ENCODE data around the gene TOR2A. TPM values are rescaled to one million over a fixed set of nuclear protein-coding genes. Genes with fewer than 3 reads are reported as not detected.

Gene TOR2A
- total and polyA plus RNA-seq, 4 donors: 5.1 to 14.6 (median 11.8) TPM

DNA sequence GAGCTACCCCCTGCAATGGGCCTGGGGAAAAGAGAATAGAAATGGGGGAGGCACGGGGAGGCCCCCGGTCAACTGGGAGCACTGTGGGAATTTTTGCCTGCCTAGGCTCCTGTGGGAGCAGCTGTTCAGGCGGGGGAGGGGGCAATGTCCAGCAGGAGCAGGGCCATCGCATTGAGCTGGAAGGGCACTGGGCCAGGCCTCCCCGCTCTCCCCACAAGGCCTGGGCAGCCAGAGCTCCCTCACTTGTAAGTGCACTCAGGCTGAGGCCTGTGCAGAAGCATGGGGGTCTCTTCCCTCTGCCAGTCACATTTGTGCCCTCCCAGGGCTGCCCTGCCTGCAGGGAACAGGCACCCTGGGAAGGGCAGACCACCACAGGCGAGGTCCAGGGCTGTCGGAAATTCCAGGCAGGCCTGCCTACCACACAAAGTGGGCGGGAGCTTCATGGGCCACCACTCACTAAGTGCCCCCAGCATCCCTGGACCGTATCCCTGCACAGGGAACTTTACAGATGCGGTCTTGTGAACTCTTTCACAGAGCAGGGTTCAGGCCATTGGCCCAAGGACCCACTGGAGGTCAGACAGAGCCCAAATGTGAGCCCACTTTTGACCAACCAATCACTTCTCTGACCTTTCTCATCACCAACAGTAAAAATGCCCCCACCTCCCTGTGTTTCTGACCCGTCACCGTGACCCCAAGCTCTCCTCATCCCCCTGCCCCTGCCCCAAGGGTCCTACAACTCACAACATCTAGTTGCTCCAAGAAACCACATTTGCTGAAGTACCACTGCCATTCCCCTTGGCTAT, 29.3 kb downstream of the TOR2A start (continued):
- TF ChIP-seq, protein P1, sequence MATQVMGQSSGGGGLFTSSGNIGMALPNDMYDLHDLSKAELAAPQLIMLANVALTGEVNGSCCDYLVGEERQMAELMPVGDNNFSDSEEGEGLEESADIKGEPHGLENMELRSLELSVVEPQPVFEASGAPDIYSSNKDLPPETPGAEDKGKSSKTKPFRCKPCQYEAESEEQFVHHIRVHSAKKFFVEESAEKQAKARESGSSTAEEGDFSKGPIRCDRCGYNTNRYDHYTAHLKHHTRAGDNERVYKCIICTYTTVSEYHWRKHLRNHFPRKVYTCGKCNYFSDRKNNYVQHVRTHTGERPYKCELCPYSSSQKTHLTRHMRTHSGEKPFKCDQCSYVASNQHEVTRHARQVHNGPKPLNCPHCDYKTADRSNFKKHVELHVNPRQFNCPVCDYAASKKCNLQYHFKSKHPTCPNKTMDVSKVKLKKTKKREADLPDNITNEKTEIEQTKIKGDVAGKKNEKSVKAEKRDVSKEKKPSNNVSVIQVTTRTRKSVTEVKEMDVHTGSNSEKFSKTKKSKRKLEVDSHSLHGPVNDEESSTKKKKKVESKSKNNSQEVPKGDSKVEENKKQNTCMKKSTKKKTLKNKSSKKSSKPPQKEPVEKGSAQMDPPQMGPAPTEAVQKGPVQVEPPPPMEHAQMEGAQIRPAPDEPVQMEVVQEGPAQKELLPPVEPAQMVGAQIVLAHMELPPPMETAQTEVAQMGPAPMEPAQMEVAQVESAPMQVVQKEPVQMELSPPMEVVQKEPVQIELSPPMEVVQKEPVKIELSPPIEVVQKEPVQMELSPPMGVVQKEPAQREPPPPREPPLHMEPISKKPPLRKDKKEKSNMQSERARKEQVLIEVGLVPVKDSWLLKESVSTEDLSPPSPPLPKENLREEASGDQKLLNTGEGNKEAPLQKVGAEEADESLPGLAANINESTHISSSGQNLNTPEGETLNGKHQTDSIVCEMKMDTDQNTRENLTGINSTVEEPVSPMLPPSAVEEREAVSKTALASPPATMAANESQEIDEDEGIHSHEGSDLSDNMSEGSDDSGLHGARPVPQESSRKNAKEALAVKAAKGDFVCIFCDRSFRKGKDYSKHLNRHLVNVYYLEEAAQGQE (IDR thresholded peaks at IDR 0.05): no peak
- no peak for TF ChIP-seq FOXA2 (IDR thresholded peaks at IDR 0.05)
- TF ChIP-seq FOXA1 (IDR thresholded peaks at IDR 0.05): no peak

DNA sequence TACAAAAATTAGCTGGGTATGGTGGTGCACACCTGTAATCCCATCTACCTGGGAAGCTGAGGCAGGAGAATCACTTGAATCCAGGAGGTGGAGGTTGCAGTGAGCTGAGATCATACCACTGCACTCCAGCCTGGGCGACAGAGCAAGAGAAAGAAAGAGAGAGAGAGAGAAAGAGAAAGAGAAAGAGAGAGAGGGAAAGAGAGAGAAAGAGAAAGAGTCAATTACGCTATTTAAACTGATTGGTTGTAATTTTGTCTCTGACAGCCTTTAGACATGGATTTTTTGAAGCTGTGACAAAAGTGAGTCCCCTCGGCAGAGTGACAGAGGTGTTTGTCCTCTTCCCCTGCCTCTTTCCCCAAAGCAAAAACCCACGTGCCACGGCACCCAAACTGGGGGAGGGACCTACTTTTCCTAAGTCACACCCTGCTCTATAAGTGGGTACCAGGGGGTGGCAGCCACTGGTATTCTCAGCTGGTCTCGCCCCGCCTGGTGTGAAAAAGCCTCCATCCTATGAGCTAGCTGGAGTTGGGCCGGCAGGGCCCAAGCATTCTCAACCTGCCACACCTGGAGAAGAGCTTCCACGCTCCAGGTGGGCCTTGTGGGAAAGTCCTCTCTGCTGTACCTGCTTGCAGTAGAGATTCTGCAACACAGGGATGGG, 31.7 kb downstream of the TOR2A start:
- no peaks in the 10 kb centered on the region for H3K27me3 ChIP-seq (ENCODE audit: control insufficient read depth in 4 of 4, insufficient read depth in 4 of 4, low read length in 3 of 4)
- no peak for DNase-seq (ENCODE audit: low spot score)
- no peak for TF ChIP-seq RXRA (IDR thresholded peaks at IDR 0.05)
- 81% methylated on average over 9 of the region's 9 CpGs for WGBS
- no peak overlapping the region for H3K9ac ChIP-seq (ENCODE audit: low read depth in 1 of 2, low read length in 2 of 2)
- H3K4me3 ChIP-seq (ENCODE audit: low read depth in 1 of 3, low read length in 3 of 3): no peak overlapping the region
- H3K27ac ChIP-seq (ENCODE audit: low read depth in 1 of 2, low read length in 2 of 2): no peak overlapping the region
- peaks cover 2 to 6% (median 3%) of the 10 kb centered on the region in 4 donors for H3K4me1 ChIP-seq (ENCODE audit: control insufficient read depth in 4 of 4, insufficient read depth in 4 of 4, low read length in 3 of 4)
- H3K9me3 ChIP-seq (ENCODE audit: control insufficient read depth in 4 of 4, low read length in 3 of 4): no peaks in the 10 kb centered on the region
- H3K36me3 ChIP-seq (ENCODE audit: control insufficient read depth in 4 of 4, insufficient read depth in 3 of 4, low read depth in 1 of 4, low read length in 3 of 4): no peaks in the 10 kb centered on the region

DNA sequence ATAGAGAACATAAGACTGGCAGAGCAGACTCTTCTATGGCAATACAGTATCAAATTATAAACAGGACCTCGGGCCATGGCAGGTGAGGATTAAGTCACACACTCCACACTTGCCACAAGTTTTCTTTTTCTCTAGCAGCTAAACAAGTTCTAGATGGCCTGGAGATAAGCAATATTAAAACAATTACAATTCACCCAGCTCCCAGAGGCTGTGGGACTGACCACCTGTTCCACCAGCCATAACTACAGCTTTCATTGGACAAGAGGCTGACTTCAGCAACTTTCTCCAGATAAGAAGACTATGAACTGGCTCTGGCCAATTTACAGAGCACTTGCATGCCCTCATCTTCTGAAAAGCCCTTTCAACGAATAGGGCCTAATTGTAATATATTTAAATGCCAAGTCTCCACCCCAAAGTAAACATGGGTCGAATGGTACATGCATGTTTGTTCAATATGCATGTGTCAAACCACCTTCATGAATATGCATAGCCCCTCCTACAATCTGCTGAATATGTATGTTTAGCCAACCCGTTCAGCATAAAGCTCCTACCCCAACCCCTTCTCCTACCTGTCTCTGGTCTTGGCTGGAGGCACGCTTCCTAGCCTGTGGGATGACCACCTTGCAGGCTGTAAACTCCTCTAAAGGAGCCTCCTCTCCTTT, 34.4 kb downstream of the TOR2A start:
- no peak for DNase-seq (ENCODE audit: low spot score)
- TF ChIP-seq NR2F2 (IDR thresholded peaks at IDR 0.05): no peak
- no peak for TF ChIP-seq FOXA2 (IDR thresholded peaks at IDR 0.05)
- TF ChIP-seq, protein P1 (IDR thresholded peaks at IDR 0.05): no peak
- no peak for TF ChIP-seq FOXA1 (IDR thresholded peaks at IDR 0.05)
- TF ChIP-seq YY1 (IDR thresholded peaks at IDR 0.05): no peak
- TF ChIP-seq TAF1 (conservative IDR thresholded peaks at IDR 0.05): no peak
- TF ChIP-seq, protein P2, sequence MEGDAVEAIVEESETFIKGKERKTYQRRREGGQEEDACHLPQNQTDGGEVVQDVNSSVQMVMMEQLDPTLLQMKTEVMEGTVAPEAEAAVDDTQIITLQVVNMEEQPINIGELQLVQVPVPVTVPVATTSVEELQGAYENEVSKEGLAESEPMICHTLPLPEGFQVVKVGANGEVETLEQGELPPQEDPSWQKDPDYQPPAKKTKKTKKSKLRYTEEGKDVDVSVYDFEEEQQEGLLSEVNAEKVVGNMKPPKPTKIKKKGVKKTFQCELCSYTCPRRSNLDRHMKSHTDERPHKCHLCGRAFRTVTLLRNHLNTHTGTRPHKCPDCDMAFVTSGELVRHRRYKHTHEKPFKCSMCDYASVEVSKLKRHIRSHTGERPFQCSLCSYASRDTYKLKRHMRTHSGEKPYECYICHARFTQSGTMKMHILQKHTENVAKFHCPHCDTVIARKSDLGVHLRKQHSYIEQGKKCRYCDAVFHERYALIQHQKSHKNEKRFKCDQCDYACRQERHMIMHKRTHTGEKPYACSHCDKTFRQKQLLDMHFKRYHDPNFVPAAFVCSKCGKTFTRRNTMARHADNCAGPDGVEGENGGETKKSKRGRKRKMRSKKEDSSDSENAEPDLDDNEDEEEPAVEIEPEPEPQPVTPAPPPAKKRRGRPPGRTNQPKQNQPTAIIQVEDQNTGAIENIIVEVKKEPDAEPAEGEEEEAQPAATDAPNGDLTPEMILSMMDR (IDR thresholded peaks at IDR 0.05; ENCODE audit: low read depth, low read length, missing input control): no peak
- TF ChIP-seq, protein P3, sequence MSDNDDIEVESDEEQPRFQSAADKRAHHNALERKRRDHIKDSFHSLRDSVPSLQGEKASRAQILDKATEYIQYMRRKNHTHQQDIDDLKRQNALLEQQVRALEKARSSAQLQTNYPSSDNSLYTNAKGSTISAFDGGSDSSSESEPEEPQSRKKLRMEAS (IDR thresholded peaks at IDR 0.05): no peak
- TF ChIP-seq HNF4A (conservative IDR thresholded peaks at IDR 0.05): no peak
- TF ChIP-seq, protein P4, sequence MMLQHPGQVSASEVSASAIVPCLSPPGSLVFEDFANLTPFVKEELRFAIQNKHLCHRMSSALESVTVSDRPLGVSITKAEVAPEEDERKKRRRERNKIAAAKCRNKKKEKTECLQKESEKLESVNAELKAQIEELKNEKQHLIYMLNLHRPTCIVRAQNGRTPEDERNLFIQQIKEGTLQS (IDR thresholded peaks at IDR 0.05): no peak
- no peak for TF ChIP-seq GABPA (IDR thresholded peaks at IDR 0.05 in 1 of 2, conservative IDR thresholded peaks at IDR 0.05 in 1 of 2)
- TF ChIP-seq JUND (IDR thresholded peaks at IDR 0.05): no peak
- TF ChIP-seq RXRA (IDR thresholded peaks at IDR 0.05): no peak
- TF ChIP-seq, protein P5, sequence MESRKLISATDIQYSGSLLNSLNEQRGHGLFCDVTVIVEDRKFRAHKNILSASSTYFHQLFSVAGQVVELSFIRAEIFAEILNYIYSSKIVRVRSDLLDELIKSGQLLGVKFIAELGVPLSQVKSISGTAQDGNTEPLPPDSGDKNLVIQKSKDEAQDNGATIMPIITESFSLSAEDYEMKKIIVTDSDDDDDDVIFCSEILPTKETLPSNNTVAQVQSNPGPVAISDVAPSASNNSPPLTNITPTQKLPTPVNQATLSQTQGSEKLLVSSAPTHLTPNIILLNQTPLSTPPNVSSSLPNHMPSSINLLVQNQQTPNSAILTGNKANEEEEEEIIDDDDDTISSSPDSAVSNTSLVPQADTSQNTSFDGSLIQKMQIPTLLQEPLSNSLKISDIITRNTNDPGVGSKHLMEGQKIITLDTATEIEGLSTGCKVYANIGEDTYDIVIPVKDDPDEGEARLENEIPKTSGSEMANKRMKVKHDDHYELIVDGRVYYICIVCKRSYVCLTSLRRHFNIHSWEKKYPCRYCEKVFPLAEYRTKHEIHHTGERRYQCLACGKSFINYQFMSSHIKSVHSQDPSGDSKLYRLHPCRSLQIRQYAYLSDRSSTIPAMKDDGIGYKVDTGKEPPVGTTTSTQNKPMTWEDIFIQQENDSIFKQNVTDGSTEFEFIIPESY (IDR thresholded peaks at IDR 0.05): no peak
- Histone ChIP-seq H3K9me3 (ENCODE audit: control insufficient read depth in 4 of 4, low read length in 3 of 4) (no peaks in the 10 kb centered on the region), H3K4me1 (ENCODE audit: control insufficient read depth in 4 of 4, insufficient read depth in 4 of 4, low read length in 3 of 4) (peaks cover 2 to 6% (median 3%) of the 10 kb centered on the region in 4 donors), H3K9ac (ENCODE audit: low read depth in 1 of 2, low read length in 2 of 2) (no peak overlapping the region), H3K36me3 (ENCODE audit: control insufficient read depth in 4 of 4, insufficient read depth in 3 of 4, low read depth in 1 of 4, low read length in 3 of 4) (no peaks in the 10 kb centered on the region), H3K4me3 (ENCODE audit: low read depth in 1 of 3, low read length in 3 of 3) (no peak overlapping the region), H3K27ac (ENCODE audit: low read depth in 1 of 2, low read length in 2 of 2) (no peak overlapping the region), H3K27me3 (ENCODE audit: control insufficient read depth in 4 of 4, insufficient read depth in 4 of 4, low read length in 3 of 4) (no peaks in the 10 kb centered on the region)
- 78% methylated on average over 5 of the region's 5 CpGs for WGBS

Measured in liver (tissue), 9 donors.